ENCODE measurements around the gene NSMF.

Gene NSMF

GRCh38 chr9:137475666-137476065 is 16.5 kb upstream of the NSMF start:
- no peaks in the 10 kb centered on the region for H3F3A ChIP-seq (ENCODE audit: low read depth)
- no peaks in the 10 kb centered on the region for H3K27me3 ChIP-seq (ENCODE audit: insufficient read depth, low read length, poor library complexity, severe bottlenecking)
- no peak overlapping the region for H3K4me2 ChIP-seq (ENCODE audit: low read depth, low read length, poor library complexity, severe bottlenecking)
- H3K36me3 ChIP-seq (ENCODE audit: insufficient read depth, low read length): no peaks in the 10 kb centered on the region
- H3K9me3 ChIP-seq (ENCODE audit: insufficient read depth, low read depth, low read length): peaks cover 27% of the 10 kb centered on the region; the same call in 1 of the 2 replicates
- H3K79me2 ChIP-seq (ENCODE audit: insufficient read depth, low read length): no peaks in the 10 kb centered on the region
- no peak for TF ChIP-seq EZH2phosphoT487 (IDR thresholded peaks at IDR 0.05; ENCODE audit: borderline replicate concordance)
- TF ChIP-seq, protein P1, sequence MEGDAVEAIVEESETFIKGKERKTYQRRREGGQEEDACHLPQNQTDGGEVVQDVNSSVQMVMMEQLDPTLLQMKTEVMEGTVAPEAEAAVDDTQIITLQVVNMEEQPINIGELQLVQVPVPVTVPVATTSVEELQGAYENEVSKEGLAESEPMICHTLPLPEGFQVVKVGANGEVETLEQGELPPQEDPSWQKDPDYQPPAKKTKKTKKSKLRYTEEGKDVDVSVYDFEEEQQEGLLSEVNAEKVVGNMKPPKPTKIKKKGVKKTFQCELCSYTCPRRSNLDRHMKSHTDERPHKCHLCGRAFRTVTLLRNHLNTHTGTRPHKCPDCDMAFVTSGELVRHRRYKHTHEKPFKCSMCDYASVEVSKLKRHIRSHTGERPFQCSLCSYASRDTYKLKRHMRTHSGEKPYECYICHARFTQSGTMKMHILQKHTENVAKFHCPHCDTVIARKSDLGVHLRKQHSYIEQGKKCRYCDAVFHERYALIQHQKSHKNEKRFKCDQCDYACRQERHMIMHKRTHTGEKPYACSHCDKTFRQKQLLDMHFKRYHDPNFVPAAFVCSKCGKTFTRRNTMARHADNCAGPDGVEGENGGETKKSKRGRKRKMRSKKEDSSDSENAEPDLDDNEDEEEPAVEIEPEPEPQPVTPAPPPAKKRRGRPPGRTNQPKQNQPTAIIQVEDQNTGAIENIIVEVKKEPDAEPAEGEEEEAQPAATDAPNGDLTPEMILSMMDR (conservative IDR thresholded peaks at IDR 0.05; ENCODE audit: low read length): no peak
- H3K9me2 ChIP-seq (replicated peaks; ENCODE audit: low read depth, low read length): no peaks in the 10 kb centered on the region
- no peak overlapping the region for H2AFZ ChIP-seq (ENCODE audit: low read length)
- H4K20me1 ChIP-seq (ENCODE audit: insufficient read depth, low read length, poor library complexity, severe bottlenecking): no peaks in the 10 kb centered on the region
- H3K4me3 ChIP-seq (ENCODE audit: low read length, poor library complexity, severe bottlenecking): no peak overlapping the region
- H3K4me1 ChIP-seq (ENCODE audit: insufficient read depth, low read length, poor library complexity, severe bottlenecking): peaks cover 5% of the 10 kb centered on the region
- H3K9ac ChIP-seq (ENCODE audit: low read depth, low read length, poor library complexity, severe bottlenecking): no peak overlapping the region

DNA sequence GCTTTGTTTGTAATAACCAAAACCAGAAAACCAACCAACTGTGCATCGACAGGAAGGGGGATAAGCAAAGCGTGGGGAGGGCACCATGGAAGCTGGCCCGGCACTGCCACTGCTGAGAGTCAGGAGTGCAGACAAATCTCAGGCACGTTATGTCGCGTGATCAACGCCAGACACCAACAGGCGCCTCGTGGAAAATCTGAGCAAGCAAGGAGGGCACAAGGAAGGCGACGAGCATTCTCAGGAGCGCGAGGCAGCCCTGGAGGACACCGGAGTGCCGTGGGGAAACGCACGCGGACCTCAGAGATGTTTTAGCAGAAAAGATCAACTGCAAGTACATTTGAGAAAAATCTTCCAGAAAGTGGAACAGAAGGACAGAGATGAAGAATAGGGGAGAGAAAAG is 15.1 kb upstream of the NSMF start:
- peaks cover 27% of the 10 kb centered on the region; the same call in 1 of the 2 replicates for H3K9me3 ChIP-seq (ENCODE audit: insufficient read depth, low read depth, low read length)
- no peaks in the 10 kb centered on the region for H3K27me3 ChIP-seq (ENCODE audit: insufficient read depth, low read length, poor library complexity, severe bottlenecking)
- H3K4me3 ChIP-seq (ENCODE audit: low read length, poor library complexity, severe bottlenecking): no peak overlapping the region
- H3K36me3 ChIP-seq (ENCODE audit: insufficient read depth, low read length): no peaks in the 10 kb centered on the region
- H4K20me1 ChIP-seq (ENCODE audit: insufficient read depth, low read length, poor library complexity, severe bottlenecking): no peaks in the 10 kb centered on the region
- no peaks in the 10 kb centered on the region for H3F3A ChIP-seq (ENCODE audit: low read depth)
- TF ChIP-seq, protein P1 (conservative IDR thresholded peaks at IDR 0.05; ENCODE audit: low read length): no peak
- no peak for TF ChIP-seq EZH2phosphoT487 (IDR thresholded peaks at IDR 0.05; ENCODE audit: borderline replicate concordance)
- no peak overlapping the region for H2AFZ ChIP-seq (ENCODE audit: low read length)
- no peaks in the 10 kb centered on the region for H3K9me2 ChIP-seq (replicated peaks; ENCODE audit: low read depth, low read length)
- H3K79me2 ChIP-seq (ENCODE audit: insufficient read depth, low read length): no peaks in the 10 kb centered on the region
- H3K4me2 ChIP-seq (ENCODE audit: low read depth, low read length, poor library complexity, severe bottlenecking): no peak overlapping the region
- H3K9ac ChIP-seq (ENCODE audit: low read depth, low read length, poor library complexity, severe bottlenecking): no peak overlapping the region
- H3K4me1 ChIP-seq (ENCODE audit: insufficient read depth, low read length, poor library complexity, severe bottlenecking): peaks cover 7% of the 10 kb centered on the region

GRCh38 chr9:137470785-137471184 is 11.7 kb upstream of the NSMF start:
- Histone ChIP-seq H3K4me3 (ENCODE audit: low read length, poor library complexity, severe bottlenecking) (no peak overlapping the region), H3K27me3 (ENCODE audit: insufficient read depth, low read length, poor library complexity, severe bottlenecking) (no peaks in the 10 kb centered on the region), H3K4me1 (ENCODE audit: insufficient read depth, low read length, poor library complexity, severe bottlenecking) (peaks cover 7% of the 10 kb centered on the region), H4K20me1 (ENCODE audit: insufficient read depth, low read length, poor library complexity, severe bottlenecking) (no peaks in the 10 kb centered on the region), H3K9me3 (ENCODE audit: insufficient read depth, low read depth, low read length) (peaks cover 20% of the 10 kb centered on the region; the same call in 1 of the 2 replicates), H3K79me2 (ENCODE audit: insufficient read depth, low read length) (no peaks in the 10 kb centered on the region), H3F3A (ENCODE audit: low read depth) (no peaks in the 10 kb centered on the region), H2AFZ (ENCODE audit: low read length) (no peak overlapping the region), H3K4me2 (ENCODE audit: low read depth, low read length, poor library complexity, severe bottlenecking) (peak overlapping the region; percentile 25), H3K36me3 (ENCODE audit: insufficient read depth, low read length) (no peaks in the 10 kb centered on the region), H3K9ac (ENCODE audit: low read depth, low read length, poor library complexity, severe bottlenecking) (no peak overlapping the region), H3K9me2 (replicated peaks; ENCODE audit: low read depth, low read length) (no peaks in the 10 kb centered on the region)
- TF ChIP-seq EZH2phosphoT487 (IDR thresholded peaks at IDR 0.05; ENCODE audit: borderline replicate concordance): no peak
- TF ChIP-seq, protein P1 (conservative IDR thresholded peaks at IDR 0.05; ENCODE audit: low read length): no peak
